Hematopoietic multipotent progenitor cell (in vitro differentiated cells): ENCODE measurements around the gene DEFB131A. TPM values are rescaled to one million over a fixed set of nuclear protein-coding genes. Genes with fewer than 3 reads are reported as not detected.
"Not testable (repeated sequence)": the region's sequence is repeated elsewhere in the genome, so short reads cannot be mapped to it uniquely, and the experiment has no call there.

Source experiments
- DNase-seq, 3 donors: peaks; one replicate each; pipeline ENCODE4 v3.0.0-alpha.2; 2011 to 2015; ENCODE audit warnings: low read depth in 2 of 3, low spot score in 2 of 3
- small RNA-seq: library from RNA; depleted of rRNA; stranded (forward); fragments of <200 nt; gene quantifications from one replicate; pipeline ENCODE3, GENCODE V24; 2012
- total RNA-seq: library from RNA; depleted of rRNA; stranded (reverse); fragments of >200 nt; gene quantifications from one replicate; pipeline ENCODE4 v1.2.3, GENCODE V29; 2012

DEFB131A gene
- total RNA-seq, 1 donor, result not detected

GRCh38 chr4:9494256-9495035, 50.2 kb downstream of the DEFB131A start:
- DNase-seq, result not testable (repeated sequence)

- DNase-seq, result peak; percentile 2 to 96 (median 91)
Observed at GRCh38 chr4:9495443-9495842, 51.2 kb downstream of the DEFB131A start.

GRCh38 chr4:9497575-9498467, 53.6 kb downstream of the DEFB131A start:
- DNase-seq, result not testable (repeated sequence)

GRCh38 chr4:9498468-9499040, 54.3 kb downstream of the DEFB131A start:
- not testable (repeated sequence) for DNase-seq

GRCh38 chr4:9499974-9500487, 55.8 kb downstream of the DEFB131A start:
- not testable (repeated sequence) for DNase-seq

Small RNA genes lying within 50 kb of the gene (small RNA-seq; reads per million reads assigned to genes)
- not detected for gene RNA5SP153

Other genes with a start within 250 kb of the DEFB131A start
- not detected for gene USP17L10, start 233.8 kb upstream of the DEFB131A start, total RNA-seq
- gene USP17L11, start 229.0 kb upstream of the DEFB131A start, total RNA-seq, result not detected
- not detected for gene USP17L12, start 224.3 kb upstream of the DEFB131A start, total RNA-seq
- gene USP17L13, start 219.5 kb upstream of the DEFB131A start, total RNA-seq, result not detected
- gene USP17L15, start 210.0 kb upstream of the DEFB131A start, total RNA-seq, result not detected
- not detected for gene USP17L17, start 200.5 kb upstream of the DEFB131A start, total RNA-seq
- not detected for gene USP17L18, start 195.8 kb upstream of the DEFB131A start, total RNA-seq
- not detected for gene USP17L19, start 191.0 kb upstream of the DEFB131A start, total RNA-seq
- not detected for gene USP17L20, start 186.3 kb upstream of the DEFB131A start, total RNA-seq
- gene USP17L21, start 181.5 kb upstream of the DEFB131A start, total RNA-seq, result not detected
- under 0.01 TPM for gene USP17L22, start 176.8 kb upstream of the DEFB131A start, total RNA-seq
- not detected for gene USP17L24, start 119.2 kb upstream of the DEFB131A start, total RNA-seq
- gene USP17L25, start 114.5 kb upstream of the DEFB131A start, total RNA-seq, result not detected
- gene USP17L26, start 109.8 kb upstream of the DEFB131A start, total RNA-seq, result not detected
- not detected for gene USP17L5, start 105.0 kb upstream of the DEFB131A start, total RNA-seq
- gene USP17L27, start 100.3 kb upstream of the DEFB131A start, total RNA-seq, result not detected
- gene USP17L28, start 95.5 kb upstream of the DEFB131A start, total RNA-seq, result not detected
- gene USP17L29, start 90.8 kb upstream of the DEFB131A start, total RNA-seq, result not detected
- gene USP17L30, start 81.3 kb upstream of the DEFB131A start, total RNA-seq, result not detected